Measurements from ENCODE around the gene ATG2B.

GRCh38 chr14:96246539-96246847, 116.6 kb downstream of the ATG2B start:
- TF ChIP-seq EZH2 (IDR thresholded peaks at IDR 0.05; ENCODE audit: borderline replicate concordance, low read length) = no peak
- TF ChIP-seq CTCF (IDR thresholded peaks at IDR 0.05; ENCODE audit: low read length) = no peak

Data from OCI-LY1 (cell line).